SU-DHL-6 (cell line): ENCODE results near the gene RAVER1.
A peak's percentile ranks its signal among the peaks of the same experiment; 100 is the strongest.

Experiments used
- H2AFZ ChIP-seq: fragments of 200-600 bp; sonication (generic); 2 replicates; pipeline ENCODE4 v1.6.1; 2014; ENCODE audit warnings: low read depth, mild to moderate bottlenecking, moderate library complexity, mixed read lengths, antibody characterized with exemption, low read length; ENCODE audit not compliant: severe bottlenecking
- H3F3A ChIP-seq: fragments of 200-600 bp; shearing (Covaris generic); 2 replicates; pipeline ENCODE4 v1.6.0; 2016; ENCODE audit warnings: antibody characterized with exemption, mild to moderate bottlenecking; ENCODE audit not compliant: insufficient read depth
- H3K27ac ChIP-seq: fragments of 200-600 bp; sonication (generic); 2 replicates; pipeline ENCODE4 v1.5.1; 2016; ENCODE audit warnings: low read depth, mild to moderate bottlenecking, low read length, moderate library complexity, mixed read lengths
- H3K27me3 ChIP-seq: fragments of 200-600 bp; sonication (generic), shearing (Covaris generic); 2 replicates; pipeline ENCODE4 v1.6.0; 2014; ENCODE audit warnings: mild to moderate bottlenecking, low read length
- H3K36me3 ChIP-seq: fragments of 200-600 bp; sonication (generic); 2 replicates; pipeline ENCODE4 v1.6.1; 2014; ENCODE audit warnings: mild to moderate bottlenecking, low read length, mixed read lengths
- H3K4me2 ChIP-seq: fragments of 300-600, 200-600 bp; shearing (Covaris generic), sonication (generic); 2 replicates; pipeline ENCODE4 v1.6.0; 2014; ENCODE audit warnings: low read length, low read depth, mild to moderate bottlenecking; ENCODE audit not compliant: poor library complexity, severe bottlenecking
- H3K4me3 ChIP-seq: fragments of 200-600 bp; sonication (generic); 2 replicates; pipeline ENCODE4 v1.5.1; 2014; ENCODE audit warnings: antibody characterized with exemption, low read length, mild to moderate bottlenecking, mixed read lengths; ENCODE audit not compliant: insufficient read depth, poor library complexity, severe bottlenecking
- H3K79me2 ChIP-seq: fragments of 200-600 bp; sonication (generic); 2 replicates; pipeline ENCODE4 v1.6.1; 2014; ENCODE audit warnings: mild to moderate bottlenecking, low read length, moderate library complexity; ENCODE audit not compliant: insufficient read depth
- H3K9ac ChIP-seq: fragments of 200-600 bp; sonication (generic); 2 replicates; pipeline ENCODE4 v1.7.0; 2014; ENCODE audit warnings: mild to moderate bottlenecking, low read length
- H3K9me2 ChIP-seq: fragments of 200-600 bp; sonication (generic); replicated peaks from 2 replicates; pipeline ENCODE4 v1.6.1; 2014; ENCODE audit warnings: low read length; ENCODE audit not compliant: insufficient read depth
- H3K9me3 ChIP-seq: fragments of 200-600 bp; sonication (generic); 2 replicates; pipeline ENCODE4 v1.6.1; 2014; ENCODE audit warnings: low read length, mixed read lengths; ENCODE audit not compliant: insufficient read depth
- H4K20me1 ChIP-seq: fragments of 200-600 bp; sonication (generic); 2 replicates; pipeline ENCODE4 v1.6.1; 2014; ENCODE audit warnings: low read depth, mild to moderate bottlenecking, antibody characterized with exemption, low read length, moderate library complexity, mixed read lengths
- CTCF ChIP-seq: fragments of 200-600 bp; sonication (generic); IDR thresholded peaks from one replicate; pipeline ENCODE4 v1.5.1; 2017; ENCODE audit warnings: antibody characterized with exemption, mild to moderate bottlenecking, low read length, moderate library complexity; ENCODE audit not compliant: insufficient read depth, poor library complexity, severe bottlenecking
- EZH2phosphoT487 ChIP-seq: fragments of 200-600 bp; sonication (generic), shearing (Covaris generic); conservative IDR thresholded peaks from 2 replicates; pipeline ENCODE4 v1.6.1; 2018; ENCODE audit warnings: mild to moderate bottlenecking, antibody characterized with exemption, low read length, moderate library complexity, mixed read lengths

RAVER1 gene

GRCh38 chr19:10292206-10292788, 41.0 kb downstream of the RAVER1 start:
- Histone ChIP-seq H3K27me3 (no peaks in the 10 kb centered on the region), H3K9ac (peak overlapping the region; percentile 62; the same call in 1 of the 2 replicates), H3K79me2 (no peaks in the 10 kb centered on the region), H3F3A (no peaks in the 10 kb centered on the region; the same call in 1 of the 2 replicates), H3K9me3 (no peaks in the 10 kb centered on the region), H3K27ac (no peak overlapping the region), H3K9me2 (no peaks in the 10 kb centered on the region), H4K20me1 (no peaks in the 10 kb centered on the region), H3K4me2 (peak overlapping the region; percentile 80), H3K4me3 (peak overlapping the region; percentile 58), H2AFZ (no peak overlapping the region), H3K36me3 (no peaks in the 10 kb centered on the region)
- no peak for TF ChIP-seq CTCF
- TF ChIP-seq EZH2phosphoT487: no peak

- Histone ChIP-seq H3K4me3 (peak overlapping the region; percentile 58), H3K27me3 (no peaks in the 10 kb centered on the region), H3K9me2 (no peaks in the 10 kb centered on the region), H2AFZ (no peak overlapping the region), H3F3A (peaks cover under 1% of the 10 kb centered on the region; the same call in 1 of the 2 replicates), H4K20me1 (no peaks in the 10 kb centered on the region), H3K36me3 (no peaks in the 10 kb centered on the region), H3K79me2 (no peaks in the 10 kb centered on the region), H3K27ac (no peak overlapping the region), H3K9me3 (no peaks in the 10 kb centered on the region), H3K9ac (peak overlapping the region; percentile 62), H3K4me2 (peak overlapping the region; percentile 80)
- TF ChIP-seq EZH2phosphoT487: no peak
- no peak for TF ChIP-seq CTCF
These were observed 41.6 kb downstream of the RAVER1 start for GRCh38 chr19:10291554-10292205.

GRCh38 chr19:10290876-10291553, 42.3 kb downstream of the RAVER1 start:
- Histone ChIP-seq H3K9me3 (no peaks in the 10 kb centered on the region), H2AFZ (no peak overlapping the region), H3K27ac (no peak overlapping the region), H3F3A (peaks cover 8% of the 10 kb centered on the region), H3K9me2 (no peaks in the 10 kb centered on the region), H4K20me1 (no peaks in the 10 kb centered on the region), H3K9ac (peak overlapping the region; percentile 62), H3K36me3 (no peaks in the 10 kb centered on the region), H3K4me3 (peak overlapping the region; percentile 58), H3K27me3 (no peaks in the 10 kb centered on the region), H3K79me2 (no peaks in the 10 kb centered on the region), H3K4me2 (peak overlapping the region; percentile 80)
- no peak for TF ChIP-seq CTCF
- no peak for TF ChIP-seq EZH2phosphoT487
